HEK293T (cell line): ENCODE measurements around the gene BOD1.

Experiments
- ARNT ChIP-seq: fragments of 450-650 bp; IDR thresholded peaks from 2 replicates; pipeline ENCODE4 v1.6.1; 2017; ENCODE audit warnings: mild to moderate bottlenecking
- BHLHE40 ChIP-seq: fragments of 450-650 bp; IDR thresholded peaks from 2 replicates; pipeline ENCODE4 v1.6.1; 2016; ENCODE audit warnings: mild to moderate bottlenecking, moderate library complexity, borderline replicate concordance
- CTBP1 ChIP-seq: fragments of 450-650 bp; IDR thresholded peaks from 2 replicates; pipeline ENCODE4 v1.6.1; 2016; ENCODE audit warnings: borderline replicate concordance
- ELF4 ChIP-seq: fragments of 450-650 bp; IDR thresholded peaks from 2 replicates; pipeline ENCODE4 v1.6.1; 2017; ENCODE audit warnings: antibody characterized with exemption
- FOXK2 ChIP-seq: fragments of 450-650 bp; IDR thresholded peaks from 2 replicates; pipeline ENCODE4 v1.6.1; 2016; ENCODE audit warnings: mild to moderate bottlenecking
- FOXM1 ChIP-seq: fragments of 450-650 bp; IDR thresholded peaks from 2 replicates; pipeline ENCODE4 v1.6.1; 2017; ENCODE audit warnings: mild to moderate bottlenecking, borderline replicate concordance
- L3MBTL2 ChIP-seq: fragments of 450-650 bp; conservative IDR thresholded peaks from 2 replicates; pipeline ENCODE4 v1.6.1; 2016; ENCODE audit warnings: mild to moderate bottlenecking
- LEF1 ChIP-seq: fragments of 450-650 bp; IDR thresholded peaks from 2 replicates; pipeline ENCODE4 v1.6.1; 2017; ENCODE audit warnings: mild to moderate bottlenecking, borderline replicate concordance
- SP1 ChIP-seq: fragments of 450-650 bp; IDR thresholded peaks from 2 replicates; pipeline ENCODE4 v1.6.1; 2017
- SUZ12 ChIP-seq: fragments of 450-650 bp; IDR thresholded peaks from 2 replicates; pipeline ENCODE4 v1.6.1; 2016; ENCODE audit warnings: mild to moderate bottlenecking
- TARDBP ChIP-seq: fragments of 450-650 bp; IDR thresholded peaks from 2 replicates; pipeline ENCODE4 v1.6.1; 2016
- ZNF384 ChIP-seq: fragments of 450-650 bp; IDR thresholded peaks from 2 replicates; pipeline ENCODE4 v1.6.1; 2016
- TF ChIP-seq, protein P1 (sequence below): fragments of 450-650 bp; IDR thresholded peaks from 2 replicates; pipeline ENCODE4 v1.6.1; 2016

DNA sequence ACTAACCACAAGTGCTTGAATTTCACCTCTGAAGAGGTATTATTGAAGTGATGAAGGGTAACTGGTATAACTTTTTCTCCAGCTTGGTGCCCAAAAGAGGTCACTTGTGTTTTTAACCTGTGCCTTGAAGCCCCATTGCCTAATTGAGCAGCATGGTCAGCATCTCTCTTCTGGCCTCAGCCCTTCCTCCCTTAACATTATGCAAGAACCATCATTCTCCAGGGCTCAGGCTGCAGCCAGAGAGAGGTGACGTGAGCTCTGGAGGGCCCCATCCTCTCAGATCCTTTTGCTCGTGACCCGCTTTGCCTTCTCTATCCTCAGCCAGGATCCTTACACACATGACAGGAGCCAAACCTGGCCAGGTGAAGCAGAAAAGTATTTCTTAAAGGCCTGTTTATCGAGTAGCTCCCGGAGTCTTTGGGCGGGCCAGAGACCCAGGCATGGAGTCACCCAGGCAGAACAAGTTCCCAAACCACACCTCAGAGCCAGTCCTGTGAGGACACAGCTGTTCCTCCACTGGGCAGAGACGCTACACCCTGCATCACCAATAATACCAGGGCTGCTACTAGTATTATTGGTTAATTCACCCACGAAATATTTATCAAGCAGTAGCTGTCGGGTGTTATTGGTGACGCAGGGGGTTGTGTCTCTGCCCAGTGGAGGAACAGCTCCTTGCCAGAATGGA, 29.6 kb upstream of the BOD1 start:
- no peak for TF ChIP-seq FOXM1
- no peak for TF ChIP-seq FOXK2
- no peak for TF ChIP-seq ARNT
- no peak for TF ChIP-seq BHLHE40
- TF ChIP-seq SUZ12, result no peak
- TF ChIP-seq TARDBP, result no peak
- no peak for TF ChIP-seq SP1
- TF ChIP-seq L3MBTL2, result no peak
- TF ChIP-seq, protein P1, sequence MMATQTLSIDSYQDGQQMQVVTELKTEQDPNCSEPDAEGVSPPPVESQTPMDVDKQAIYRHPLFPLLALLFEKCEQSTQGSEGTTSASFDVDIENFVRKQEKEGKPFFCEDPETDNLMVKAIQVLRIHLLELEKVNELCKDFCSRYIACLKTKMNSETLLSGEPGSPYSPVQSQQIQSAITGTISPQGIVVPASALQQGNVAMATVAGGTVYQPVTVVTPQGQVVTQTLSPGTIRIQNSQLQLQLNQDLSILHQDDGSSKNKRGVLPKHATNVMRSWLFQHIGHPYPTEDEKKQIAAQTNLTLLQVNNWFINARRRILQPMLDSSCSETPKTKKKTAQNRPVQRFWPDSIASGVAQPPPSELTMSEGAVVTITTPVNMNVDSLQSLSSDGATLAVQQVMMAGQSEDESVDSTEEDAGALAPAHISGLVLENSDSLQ, result no peak
- TF ChIP-seq ELF4, result no peak
- no peak for TF ChIP-seq ZNF384
- no peak for TF ChIP-seq LEF1
- TF ChIP-seq CTBP1, result no peak
